ENCODE data around the gene HES2. TPM values are rescaled to one million over a fixed set of nuclear protein-coding genes. Genes with fewer than 3 reads are reported as not detected.

The HES2 gene
- total and polyA plus RNA-seq, 2 experiments from 2014 or later, result 0.27 to 1.2 TPM

DNA sequence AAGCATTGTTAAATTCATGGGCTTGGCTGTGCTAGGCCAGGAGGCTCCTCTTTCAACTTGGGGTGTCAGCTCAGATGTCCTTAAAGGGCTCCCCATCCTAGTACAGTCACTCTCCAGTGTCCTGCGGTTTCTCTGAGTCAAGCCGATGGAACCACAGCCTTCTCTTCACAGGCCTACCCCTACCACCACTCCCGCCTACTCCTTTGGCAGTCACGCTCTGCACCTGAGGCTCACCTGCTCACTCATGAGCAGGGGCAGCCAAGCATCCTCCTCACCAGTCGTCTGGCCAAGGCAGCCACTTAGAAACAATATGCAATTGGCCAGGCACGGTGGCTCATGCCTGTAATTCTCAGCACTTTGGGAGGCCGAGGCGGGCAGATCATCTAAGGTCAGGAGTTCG, 29.7 kb downstream of the HES2 start:
- Histone ChIP-seq H3K4me2 (no peak overlapping the region), H3K4me1 (ENCODE audit: insufficient read depth) (peaks cover 5% of the 10 kb centered on the region), H3K27me3 (no peaks in the 10 kb centered on the region), H2AFZ (no peak overlapping the region), H3K9me3 (ENCODE audit: low read depth) (no peaks in the 10 kb centered on the region), H4K20me1 (ENCODE audit: insufficient read depth, poor library complexity, severe bottlenecking) (no peaks in the 10 kb centered on the region), H3K9me2 (replicated peaks; ENCODE audit: insufficient read depth) (no peaks in the 10 kb centered on the region), H3K4me3 (no peak overlapping the region), H3K36me3 (replicated peaks; ENCODE audit: insufficient read depth, low read depth) (no peaks in the 10 kb centered on the region), H3K27ac (no peak overlapping the region), H3K79me2 (peaks cover 25% of the 10 kb centered on the region)
- no peak for TF ChIP-seq EZH2phosphoT487 (IDR thresholded peaks at IDR 0.05; ENCODE audit: low read depth, severe bottlenecking, unreplicated experiment)
- no peak for TF ChIP-seq CTCF (IDR thresholded peaks at IDR 0.05; ENCODE audit: poor library complexity)
- no peak for TF ChIP-seq EZH2 (IDR thresholded peaks at IDR 0.05; ENCODE audit: borderline replicate concordance)
- WGBS (ENCODE audit: low lambda C conversion rate, missing lambda C conversion rate), result 92% methylated on average over 9 of the region's 9 CpGs
- DNase-seq (ENCODE audit: low spot score), result no peak

- Histone ChIP-seq H3K4me1 (ENCODE audit: insufficient read depth) (no peaks in the 10 kb centered on the region), H3K27ac (peak overlapping the region; percentile 50), H3K4me3 (no peak overlapping the region), H3K4me2 (peak overlapping the region; percentile 4), H3K36me3 (replicated peaks; ENCODE audit: insufficient read depth, low read depth) (no peaks in the 10 kb centered on the region), H3K9me2 (replicated peaks; ENCODE audit: insufficient read depth) (no peaks in the 10 kb centered on the region), H3K79me2 (peaks cover 20% of the 10 kb centered on the region), H2AFZ (no peak overlapping the region), H4K20me1 (ENCODE audit: insufficient read depth, poor library complexity, severe bottlenecking) (no peaks in the 10 kb centered on the region), H3K27me3 (no peaks in the 10 kb centered on the region), H3K9me3 (ENCODE audit: low read depth) (no peaks in the 10 kb centered on the region)
- DNase-seq (ENCODE audit: low spot score), result peak; percentile 37
- TF ChIP-seq EZH2 (IDR thresholded peaks at IDR 0.05; ENCODE audit: borderline replicate concordance), result no peak
- TF ChIP-seq CTCF (IDR thresholded peaks at IDR 0.05; ENCODE audit: poor library complexity), result no peak
- TF ChIP-seq EZH2phosphoT487 (IDR thresholded peaks at IDR 0.05; ENCODE audit: low read depth, severe bottlenecking, unreplicated experiment), result no peak
- WGBS (ENCODE audit: low lambda C conversion rate, missing lambda C conversion rate), result 48% methylated on average over 10 of the region's 10 CpGs
Observed at GRCh38 chr1:6386371-6386949, 33.3 kb downstream of the HES2 start.

- Histone ChIP-seq H3K4me3 (no peak overlapping the region), H3K9me3 (ENCODE audit: low read depth) (no peaks in the 10 kb centered on the region), H4K20me1 (ENCODE audit: insufficient read depth, poor library complexity, severe bottlenecking) (no peaks in the 10 kb centered on the region), H2AFZ (no peak overlapping the region), H3K4me2 (peak overlapping the region; percentile 20), H3K79me2 (peaks cover 14% of the 10 kb centered on the region), H3K36me3 (replicated peaks; ENCODE audit: insufficient read depth, low read depth) (no peaks in the 10 kb centered on the region), H3K4me1 (ENCODE audit: insufficient read depth) (no peaks in the 10 kb centered on the region), H3K9me2 (replicated peaks; ENCODE audit: insufficient read depth) (no peaks in the 10 kb centered on the region), H3K27ac (peak overlapping the region; percentile 50), H3K27me3 (no peaks in the 10 kb centered on the region)
- peak; percentile 68 for DNase-seq (ENCODE audit: low spot score)
- WGBS (ENCODE audit: low lambda C conversion rate, missing lambda C conversion rate), result 59% methylated on average over 22 of the region's 22 CpGs
- TF ChIP-seq EZH2 (IDR thresholded peaks at IDR 0.05; ENCODE audit: borderline replicate concordance) (no peak), EZH2phosphoT487 (IDR thresholded peaks at IDR 0.05; ENCODE audit: low read depth, severe bottlenecking, unreplicated experiment) (no peak), CTCF (IDR thresholded peaks at IDR 0.05; ENCODE audit: poor library complexity) (no peak)
Observed at GRCh38 chr1:6385488-6386191, 34.1 kb downstream of the HES2 start.
